ENCODE data around the gene NOLC1.

Gene NOLC1

GRCh38 chr10:102170602-102171001, 18.4 kb downstream of the NOLC1 start:
- TF ChIP-seq, protein P1, sequence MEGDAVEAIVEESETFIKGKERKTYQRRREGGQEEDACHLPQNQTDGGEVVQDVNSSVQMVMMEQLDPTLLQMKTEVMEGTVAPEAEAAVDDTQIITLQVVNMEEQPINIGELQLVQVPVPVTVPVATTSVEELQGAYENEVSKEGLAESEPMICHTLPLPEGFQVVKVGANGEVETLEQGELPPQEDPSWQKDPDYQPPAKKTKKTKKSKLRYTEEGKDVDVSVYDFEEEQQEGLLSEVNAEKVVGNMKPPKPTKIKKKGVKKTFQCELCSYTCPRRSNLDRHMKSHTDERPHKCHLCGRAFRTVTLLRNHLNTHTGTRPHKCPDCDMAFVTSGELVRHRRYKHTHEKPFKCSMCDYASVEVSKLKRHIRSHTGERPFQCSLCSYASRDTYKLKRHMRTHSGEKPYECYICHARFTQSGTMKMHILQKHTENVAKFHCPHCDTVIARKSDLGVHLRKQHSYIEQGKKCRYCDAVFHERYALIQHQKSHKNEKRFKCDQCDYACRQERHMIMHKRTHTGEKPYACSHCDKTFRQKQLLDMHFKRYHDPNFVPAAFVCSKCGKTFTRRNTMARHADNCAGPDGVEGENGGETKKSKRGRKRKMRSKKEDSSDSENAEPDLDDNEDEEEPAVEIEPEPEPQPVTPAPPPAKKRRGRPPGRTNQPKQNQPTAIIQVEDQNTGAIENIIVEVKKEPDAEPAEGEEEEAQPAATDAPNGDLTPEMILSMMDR (IDR thresholded peaks at IDR 0.05): no peak
- H3K4me1 ChIP-seq: peaks cover 4% of the 10 kb centered on the region
- no peaks in the 10 kb centered on the region for H3K27me3 ChIP-seq (ENCODE audit: control insufficient read depth, insufficient read depth, low read length)
- no peaks in the 10 kb centered on the region for H3K9me3 ChIP-seq (ENCODE audit: control insufficient read depth, low read length)
- no peaks in the 10 kb centered on the region for H3K36me3 ChIP-seq (ENCODE audit: control insufficient read depth, insufficient read depth, low read length)
- no peak overlapping the region for H3K9ac ChIP-seq
- H3K27ac ChIP-seq: no peak overlapping the region
- no peaks in the 10 kb centered on the region for H3K79me2 ChIP-seq
- H2AFZ ChIP-seq: peak overlapping the region; percentile 10
- H3K4me2 ChIP-seq (ENCODE audit: low read length): no peak overlapping the region
- no peak overlapping the region for H3K4me3 ChIP-seq (ENCODE audit: low read depth, low read length)

DNA sequence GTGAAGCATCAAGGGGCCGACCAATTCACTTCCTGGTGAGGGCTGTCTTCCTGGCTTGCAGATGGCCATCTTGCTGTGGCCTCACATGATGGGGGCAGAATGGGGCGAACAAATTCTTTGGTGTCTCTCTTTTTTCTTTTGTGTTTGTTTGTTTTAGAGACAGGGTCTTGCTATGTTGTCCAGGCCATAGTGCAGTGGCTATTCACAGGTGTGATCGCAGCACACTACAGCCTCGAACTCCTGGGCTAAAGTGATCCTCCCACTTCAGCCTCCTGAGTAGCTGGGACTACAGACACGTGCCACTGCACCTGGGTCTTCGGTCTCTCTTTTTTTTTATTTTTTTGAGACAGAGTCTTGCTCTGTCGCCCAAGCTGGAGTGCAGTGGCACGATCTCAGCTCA, 20.1 kb downstream of the NOLC1 start:
- H3K79me2 ChIP-seq: no peaks in the 10 kb centered on the region
- no peaks in the 10 kb centered on the region for H3K9me3 ChIP-seq (ENCODE audit: control insufficient read depth, low read length)
- no peak overlapping the region for H3K27ac ChIP-seq
- peaks cover 4% of the 10 kb centered on the region for H3K4me1 ChIP-seq
- H3K9ac ChIP-seq: no peak overlapping the region
- no peak overlapping the region for H3K4me2 ChIP-seq (ENCODE audit: low read length)
- H2AFZ ChIP-seq: no peak overlapping the region
- TF ChIP-seq, protein P1 (IDR thresholded peaks at IDR 0.05): no peak
- no peaks in the 10 kb centered on the region for H3K36me3 ChIP-seq (ENCODE audit: control insufficient read depth, insufficient read depth, low read length)
- no peaks in the 10 kb centered on the region for H3K27me3 ChIP-seq (ENCODE audit: control insufficient read depth, insufficient read depth, low read length)
- H3K4me3 ChIP-seq (ENCODE audit: low read depth, low read length): no peak overlapping the region

- no peaks in the 10 kb centered on the region for H3K36me3 ChIP-seq (ENCODE audit: control insufficient read depth, insufficient read depth, low read length)
- H3K9ac ChIP-seq: no peak overlapping the region
- H3K27me3 ChIP-seq (ENCODE audit: control insufficient read depth, insufficient read depth, low read length): no peaks in the 10 kb centered on the region
- no peak overlapping the region for H2AFZ ChIP-seq
- H3K4me2 ChIP-seq (ENCODE audit: low read length): no peak overlapping the region
- no peaks in the 10 kb centered on the region for H3K9me3 ChIP-seq (ENCODE audit: control insufficient read depth, low read length)
- H3K27ac ChIP-seq: no peak overlapping the region
- TF ChIP-seq, protein P1 (IDR thresholded peaks at IDR 0.05): no peak
- no peaks in the 10 kb centered on the region for H3K79me2 ChIP-seq
- peaks cover 2% of the 10 kb centered on the region for H3K4me1 ChIP-seq
- no peak overlapping the region for H3K4me3 ChIP-seq (ENCODE audit: low read depth, low read length)
Observed at GRCh38 chr10:102175415-102175814, 23.2 kb downstream of the NOLC1 start.

DNA sequence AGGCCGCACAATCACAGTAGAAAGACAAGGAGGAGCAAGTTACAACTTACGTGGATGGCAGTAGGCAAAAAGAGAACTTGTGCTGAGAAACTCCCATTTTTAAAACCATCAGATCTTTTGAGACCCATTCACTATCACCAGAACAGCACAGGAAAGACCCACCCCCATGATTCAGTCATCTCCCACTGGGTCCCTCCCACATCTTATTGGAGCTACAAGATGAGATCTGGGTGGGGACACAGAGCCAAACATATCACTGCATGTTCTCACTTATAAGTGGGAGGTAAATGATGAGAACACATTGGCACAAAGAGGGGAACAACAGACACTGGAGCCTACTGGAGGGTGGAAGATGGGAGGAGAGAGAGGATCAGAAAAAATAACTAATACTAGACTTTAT, 32.4 kb downstream of the NOLC1 start:
- H3K27ac ChIP-seq: no peak overlapping the region
- H3K4me1 ChIP-seq: no peaks in the 10 kb centered on the region
- H3K4me3 ChIP-seq (ENCODE audit: low read depth, low read length): no peak overlapping the region
- TF ChIP-seq, protein P1 (IDR thresholded peaks at IDR 0.05): no peak
- H3K4me2 ChIP-seq (ENCODE audit: low read length): no peak overlapping the region
- no peak overlapping the region for H2AFZ ChIP-seq
- H3K27me3 ChIP-seq (ENCODE audit: control insufficient read depth, insufficient read depth, low read length): no peaks in the 10 kb centered on the region
- H3K36me3 ChIP-seq (ENCODE audit: control insufficient read depth, insufficient read depth, low read length): no peaks in the 10 kb centered on the region
- H3K9ac ChIP-seq: no peak overlapping the region
- no peaks in the 10 kb centered on the region for H3K9me3 ChIP-seq (ENCODE audit: control insufficient read depth, low read length)
- no peaks in the 10 kb centered on the region for H3K79me2 ChIP-seq

DNA sequence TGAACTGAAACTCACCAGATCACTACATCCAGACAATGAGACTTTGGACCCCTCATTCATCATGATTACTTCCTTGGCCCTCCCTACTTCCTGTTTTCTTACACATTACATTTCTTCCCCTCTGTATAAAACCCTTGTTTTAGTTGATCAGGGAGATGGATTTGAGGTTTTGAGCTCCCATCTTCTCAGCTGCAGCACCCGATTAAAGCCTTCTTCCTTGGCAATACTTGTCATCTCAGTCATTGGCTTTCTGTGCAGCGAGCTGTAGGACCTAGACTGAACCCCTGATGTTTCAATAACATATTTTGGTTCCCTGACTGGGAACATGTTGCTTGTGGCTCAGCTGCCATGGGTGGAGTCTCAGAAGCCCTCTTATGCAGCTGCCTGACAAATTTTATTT, 33.1 kb downstream of the NOLC1 start:
- Histone ChIP-seq H3K9me3 (ENCODE audit: control insufficient read depth, low read length) (no peaks in the 10 kb centered on the region), H3K4me3 (ENCODE audit: low read depth, low read length) (no peak overlapping the region), H3K4me2 (ENCODE audit: low read length) (no peak overlapping the region), H3K9ac (no peak overlapping the region), H3K36me3 (ENCODE audit: control insufficient read depth, insufficient read depth, low read length) (no peaks in the 10 kb centered on the region), H3K27me3 (ENCODE audit: control insufficient read depth, insufficient read depth, low read length) (no peaks in the 10 kb centered on the region), H3K27ac (no peak overlapping the region), H2AFZ (no peak overlapping the region), H3K4me1 (no peaks in the 10 kb centered on the region), H3K79me2 (no peaks in the 10 kb centered on the region)
- TF ChIP-seq, protein P1 (IDR thresholded peaks at IDR 0.05): no peak
